DND-41 (cell line): ENCODE measurements around the gene BRINP3.

ENCODE experiments used
- ATAC-seq: fragments of 200-7000 bp; cut with Tn5 transposase; 3 replicates; pipeline ENCODE4 v1.9.1; 2021; ENCODE audit warnings: low read depth; ENCODE audit not compliant: insufficient read depth
- DNase-seq: peaks from one replicate; pipeline ENCODE4 v3.0.0-alpha.2; 2020
- H2AFZ ChIP-seq: 2 replicates; pipeline ENCODE4 v1.6.0; 2012; ENCODE audit warnings: low read depth, low read length
- H3K27ac ChIP-seq: 2 replicates; pipeline ENCODE4 v1.5.1; 2012; ENCODE audit warnings: low read length, inconsistent platforms
- H3K27me3 ChIP-seq: fragments of 200-600 bp; sonication (generic); 2 replicates; pipeline ENCODE4 v1.6.0; 2012; ENCODE audit warnings: low read length, mild to moderate bottlenecking, inconsistent platforms; ENCODE audit not compliant: insufficient read depth, poor library complexity
- H3K36me3 ChIP-seq: 2 replicates; pipeline ENCODE4 v1.5.1; 2012; ENCODE audit warnings: low read length, inconsistent platforms; ENCODE audit not compliant: insufficient read depth
- H3K4me1 ChIP-seq: 2 replicates; pipeline ENCODE4 v1.5.1; 2012; ENCODE audit warnings: mild to moderate bottlenecking, low read length; ENCODE audit not compliant: insufficient read depth
- H3K4me2 ChIP-seq: 2 replicates; pipeline ENCODE4 v1.6.0; 2012; ENCODE audit warnings: mild to moderate bottlenecking, moderate library complexity, low read length, inconsistent platforms; ENCODE audit not compliant: insufficient read depth
- H3K4me3 ChIP-seq, 2 experiments: fragments of 200-600 bp in 1 of 2; shearing (Covaris generic) in 1 of 2; 2 replicates each; pipeline ENCODE4 v1.5.1; 2012 to 2016; ENCODE audit warnings: inconsistent platforms in 2 of 2, low read length in 2 of 2, mild to moderate bottlenecking in 2 of 2, low read depth in 1 of 2, moderate library complexity in 1 of 2
- H3K79me2 ChIP-seq: 2 replicates; pipeline ENCODE4 v1.6.0; 2012; ENCODE audit warnings: low read length, inconsistent platforms; ENCODE audit not compliant: insufficient read depth
- H3K9ac ChIP-seq: 2 replicates; pipeline ENCODE4 v1.6.0; 2012; ENCODE audit warnings: low read depth, mild to moderate bottlenecking, inconsistent platforms, low read length, moderate library complexity
- H3K9me3 ChIP-seq: 2 replicates; pipeline ENCODE4 v1.5.1; 2012; ENCODE audit warnings: low read length, moderate library complexity, mild to moderate bottlenecking, inconsistent platforms; ENCODE audit not compliant: insufficient read depth, severe bottlenecking
- H4K20me1 ChIP-seq: 2 replicates; pipeline ENCODE4 v1.6.0; 2012; ENCODE audit warnings: low read length; ENCODE audit not compliant: insufficient read depth
- CTCF ChIP-seq: IDR thresholded peaks from 2 replicates; pipeline ENCODE4 v1.5.1; 2012; ENCODE audit warnings: borderline replicate concordance, low read length, moderate library complexity, mild to moderate bottlenecking; ENCODE audit not compliant: poor library complexity, severe bottlenecking; ENCODE audit errors: extremely low read depth
- EZH2 ChIP-seq: IDR thresholded peaks from 3 replicates; pipeline ENCODE4 v1.6.1; 2012; ENCODE audit warnings: borderline replicate concordance, low read depth, mild to moderate bottlenecking, moderate library complexity, low read length, inconsistent platforms; ENCODE audit not compliant: severe bottlenecking

The BRINP3 gene

DNA sequence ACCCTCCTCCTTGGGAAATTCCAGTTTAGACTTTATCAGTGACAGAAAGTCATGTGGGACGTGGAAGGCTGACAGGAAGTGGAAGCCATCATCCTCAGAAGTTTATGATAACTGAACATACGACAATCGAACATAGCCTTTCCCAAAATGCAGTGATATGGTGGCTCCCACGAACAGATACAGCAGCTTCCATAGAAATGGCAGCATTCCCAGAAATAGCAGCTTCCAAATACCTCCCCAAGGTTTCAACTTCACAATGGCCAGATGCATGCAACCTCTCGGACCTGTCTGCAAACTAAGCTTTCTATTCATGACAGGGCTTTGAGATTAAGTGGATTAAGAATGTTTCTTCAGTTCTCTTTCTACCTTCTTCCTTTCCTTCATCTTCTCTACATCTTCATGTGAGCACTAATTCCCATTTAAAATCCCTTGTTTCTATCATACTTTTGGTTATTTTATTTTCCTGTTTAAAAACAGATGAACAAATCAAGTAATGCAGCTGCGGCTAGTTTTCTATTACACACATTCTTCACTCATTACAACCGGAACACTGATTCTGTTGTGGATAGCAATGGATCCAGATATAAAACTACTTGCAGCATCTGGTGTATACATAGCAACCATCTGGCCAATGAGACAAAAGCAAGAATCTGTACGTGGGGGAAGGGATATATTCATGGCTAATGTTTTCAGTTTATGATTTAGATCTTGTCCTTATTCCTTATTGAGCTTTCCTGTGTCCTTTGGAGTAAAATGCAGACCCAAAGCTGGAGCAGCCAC lies 304.8 kb downstream of the BRINP3 start:
- ATAC-seq = no peak
- DNase-seq = no peak
- Histone ChIP-seq H2AFZ (no peak overlapping the region), H3K27me3 (no peaks in the 10 kb centered on the region), H3K9ac (no peak overlapping the region), H3K79me2 (no peaks in the 10 kb centered on the region), H3K4me2 (no peak overlapping the region), H3K4me3 (no peak overlapping the region), H3K9me3 (no peaks in the 10 kb centered on the region), H3K4me1 (no peaks in the 10 kb centered on the region), H3K27ac (no peak overlapping the region), H4K20me1 (no peaks in the 10 kb centered on the region), H3K36me3 (no peaks in the 10 kb centered on the region)
- TF ChIP-seq CTCF (no peak), EZH2 (no peak)

DNA sequence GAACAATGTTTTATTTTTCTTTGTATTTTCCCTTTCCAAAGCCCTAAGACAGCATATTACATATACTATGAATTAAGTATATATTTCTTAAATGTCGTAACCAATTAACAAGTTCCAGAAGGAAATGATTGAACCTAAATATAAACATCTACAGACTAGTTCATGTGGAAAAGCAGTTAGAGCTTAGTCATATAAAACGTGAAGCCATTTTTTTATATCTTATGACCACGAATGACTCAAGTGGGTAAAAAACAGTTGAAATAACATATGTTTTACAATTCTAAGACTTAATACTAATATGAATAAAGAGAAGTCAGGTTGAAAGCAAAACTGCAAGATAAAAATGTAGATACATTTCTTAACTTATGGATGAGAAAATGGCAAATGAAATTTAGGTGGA lies 307.3 kb downstream of the BRINP3 start:
- no peaks in the 10 kb centered on the region for H3K9me3 ChIP-seq
- no peaks in the 10 kb centered on the region for H3K4me1 ChIP-seq
- no peak overlapping the region for H2AFZ ChIP-seq
- TF ChIP-seq EZH2 = no peak
- no peak for TF ChIP-seq CTCF
- H3K36me3 ChIP-seq = no peaks in the 10 kb centered on the region
- no peaks in the 10 kb centered on the region for H4K20me1 ChIP-seq
- no peaks in the 10 kb centered on the region for H3K27me3 ChIP-seq
- H3K4me3 ChIP-seq = no peak overlapping the region
- no peak for ATAC-seq
- H3K79me2 ChIP-seq = no peaks in the 10 kb centered on the region
- H3K4me2 ChIP-seq = no peak overlapping the region
- no peak for DNase-seq
- H3K27ac ChIP-seq = no peak overlapping the region
- no peak overlapping the region for H3K9ac ChIP-seq

GRCh38 chr1:190169311-190170067 lies 308.2 kb downstream of the BRINP3 start:
- Histone ChIP-seq H3K27ac (no peak overlapping the region), H3K4me1 (no peaks in the 10 kb centered on the region), H3K9ac (no peak overlapping the region), H3K36me3 (no peaks in the 10 kb centered on the region), H3K4me3 (no peak overlapping the region), H2AFZ (no peak overlapping the region), H3K4me2 (no peak overlapping the region), H3K27me3 (no peaks in the 10 kb centered on the region), H3K9me3 (no peaks in the 10 kb centered on the region), H4K20me1 (no peaks in the 10 kb centered on the region), H3K79me2 (no peaks in the 10 kb centered on the region)
- DNase-seq (no peak), ATAC-seq (no peak)
- TF ChIP-seq EZH2 (no peak), CTCF (no peak)
